HCT116 (cell line): ENCODE results near the gene SEL1L3. TPM values are rescaled to one million over a fixed set of nuclear protein-coding genes. Genes with fewer than 3 reads are reported as not detected.

ENCODE experiments used
- ATAC-seq: fragments of 200-7000 bp; cut with Tn5 transposase; 2 replicates; pipeline ENCODE4 v1.9.1; 2020; ENCODE audit warnings: mild to moderate bottlenecking, moderate library complexity
- BruUV-seq: library from RNA; stranded (reverse); fragments of 400-500 nt; replicated peaks from 2 replicates; lab custom pipeline; 2021; lab: Mats Ljungman, UMichigan
- CTCF ChIA-PET: fragments of 300-600 bp; sonication (Branson Sonifier 250); formaldehyde crosslinking; loops from one replicate; lab custom pipeline; 2021; ENCODE audit warnings: antibody characterized with exemption; lab: Charles Lee
- POLR2A ChIA-PET: fragments of 300-600, 350-600 bp; sonication (Branson Sonifier 250); formaldehyde crosslinking; loops from one replicate; lab custom pipeline; 2021; ENCODE audit warnings: antibody characterized with exemption; lab: Charles Lee
- RAD21 ChIA-PET, 2 experiments: fragments of 300-600 bp; sonication (Branson Sonifier 250); formaldehyde crosslinking; loops; one replicate each; lab custom pipeline; 2023; ENCODE audit warnings: low total read pairs in 2 of 2; ENCODE audit not compliant: uncharacterized antibody in 2 of 2, unreplicated experiment in 2 of 2, low non-redundant PET in 1 of 2; lab: Charles Lee
- DNase-seq: peaks from one replicate; pipeline ENCODE4 v3.0.0-alpha.2; 2010; ENCODE audit warnings: low read depth, low spot score
- H2AFZ ChIP-seq: fragments of 200-600 bp; shearing (Covaris generic), sonication (generic); 2 replicates; pipeline ENCODE4 v1.6.1; 2017; ENCODE audit warnings: low read depth, mixed run types, mixed read lengths, antibody characterized with exemption, low read length; ENCODE audit not compliant: poor library complexity, severe bottlenecking
- H3K27ac ChIP-seq: 2 replicates; pipeline ENCODE4 v1.5.1; 2012; ENCODE audit warnings: low read depth, low read length
- H3K27me3 ChIP-seq: fragments of 200-600 bp; sonication (generic); 2 replicates; pipeline ENCODE4 v1.6.1; 2016; ENCODE audit warnings: mixed run types, low read length, mixed read lengths; ENCODE audit not compliant: insufficient read depth
- H3K36me3 ChIP-seq, 2 experiments: fragments of 200-500 bp in 1 of 2; fragments of 200-600 bp in 1 of 2; sonication (Bioruptor generic) in 1 of 2; sonication (generic) in 1 of 2; 2 replicates each; pipeline versions ENCODE4 v1.5.1 to v1.6.1; 2014 to 2016; ENCODE audit warnings: low read length in 2 of 2, inconsistent platforms in 1 of 2, mixed read lengths in 1 of 2, mixed run types in 1 of 2; ENCODE audit not compliant: insufficient read depth in 2 of 2, control insufficient read depth in 1 of 2
- H3K4me1 ChIP-seq, 2 experiments: fragments of 200-600 bp in 1 of 2; sonication (generic) in 1 of 2; 2 replicates each; pipeline versions ENCODE4 v1.5.1 to v1.6.1; 2012 to 2017; ENCODE audit warnings: low read length in 2 of 2, inconsistent platforms in 1 of 2, mild to moderate bottlenecking in 1 of 2, mixed read lengths in 1 of 2, mixed run types in 1 of 2, moderate library complexity in 1 of 2; ENCODE audit not compliant: insufficient read depth in 2 of 2, control insufficient read depth in 1 of 2
- H3K4me2 ChIP-seq: fragments of 200-600 bp; sonication (generic); 2 replicates; pipeline ENCODE4 v1.6.1; 2017; ENCODE audit warnings: mixed run types, low read length, mixed read lengths
- H3K4me3 ChIP-seq, 2 experiments: fragments of 200-600 bp in 1 of 2; sonication (generic) in 1 of 2; replicated peaks in 1 of 2; 2 replicates each; pipeline ENCODE4 v1.5.1; 2011 to 2016; ENCODE audit warnings: low read length in 2 of 2, control low read depth in 1 of 2, low read depth in 1 of 2, mild to moderate bottlenecking in 1 of 2, mixed read lengths in 1 of 2, mixed run types in 1 of 2
- H3K79me2 ChIP-seq: fragments of 200-600 bp; sonication (generic); 2 replicates; pipeline ENCODE4 v1.6.1; 2017; ENCODE audit warnings: mild to moderate bottlenecking, mixed run types, low read length, moderate library complexity, mixed read lengths; ENCODE audit not compliant: insufficient read depth
- H3K9ac ChIP-seq: fragments of 200-600 bp; sonication (generic); 2 replicates; pipeline ENCODE4 v1.6.1; 2016; ENCODE audit warnings: low read length, mixed read lengths
- H3K9me2 ChIP-seq: fragments of 200-600 bp; sonication (generic), shearing (Covaris generic); 2 replicates; pipeline ENCODE4 v1.6.1; 2017; ENCODE audit warnings: mixed run types, mild to moderate bottlenecking, moderate library complexity; ENCODE audit not compliant: insufficient read depth
- H3K9me3 ChIP-seq, 2 experiments: fragments of 200-500 bp in 1 of 2; fragments of 200-600 bp in 1 of 2; sonication (Bioruptor generic) in 1 of 2; sonication (generic) in 1 of 2; 2 replicates each; pipeline ENCODE4 v1.6.1; 2014 to 2017; ENCODE audit warnings: low read length in 2 of 2, mixed read lengths in 2 of 2, inconsistent platforms in 1 of 2, low read depth in 1 of 2, mild to moderate bottlenecking in 1 of 2, mixed run types in 1 of 2, moderate library complexity in 1 of 2; ENCODE audit not compliant: control insufficient read depth in 1 of 2, insufficient read depth in 1 of 2
- H4K20me1 ChIP-seq: fragments of 200-600 bp; sonication (generic), shearing (Covaris generic); 2 replicates; pipeline ENCODE4 v1.6.1; 2017; ENCODE audit warnings: mixed run types, mild to moderate bottlenecking, moderate library complexity; ENCODE audit not compliant: insufficient read depth
- CBX3 ChIP-seq: IDR thresholded peaks from 2 replicates; pipeline ENCODE4 v1.6.1; 2012; ENCODE audit warnings: low read depth
- CEBPB ChIP-seq: IDR thresholded peaks from 2 replicates; pipeline ENCODE4 v1.6.1; 2012; ENCODE audit warnings: low read depth
- EGR1 ChIP-seq: IDR thresholded peaks from 2 replicates; pipeline ENCODE4 v1.6.1; 2012; ENCODE audit warnings: low read depth
- ELF1 ChIP-seq: IDR thresholded peaks from 2 replicates; pipeline ENCODE4 v1.6.1; 2012; ENCODE audit warnings: low read depth, borderline replicate concordance
- EZH2 ChIP-seq: fragments of 200-600 bp; sonication (generic); IDR thresholded peaks from 2 replicates; pipeline ENCODE4 v1.6.1; 2017; ENCODE audit warnings: antibody characterized with exemption, mixed run types
- EZH2phosphoT487 ChIP-seq: fragments of 200-600 bp; IDR thresholded peaks from 2 replicates; pipeline ENCODE4 v1.6.1; 2018; ENCODE audit warnings: antibody characterized with exemption, borderline replicate concordance
- JUND ChIP-seq: IDR thresholded peaks from 2 replicates; pipeline ENCODE4 v1.6.1; 2012
- POLR2A ChIP-seq: IDR thresholded peaks from 2 replicates; pipeline ENCODE4 v1.7.0; 2011; ENCODE audit warnings: borderline replicate concordance; ENCODE audit not compliant: insufficient read depth, insufficient read length; ENCODE audit errors: extremely low read depth
- POLR2AphosphoS5 ChIP-seq: IDR thresholded peaks from 2 replicates; pipeline ENCODE4 v1.6.1; 2011; ENCODE audit warnings: mild to moderate bottlenecking, low read depth, low read length, moderate library complexity
- RAD21 ChIP-seq: IDR thresholded peaks from 2 replicates; pipeline ENCODE4 v1.6.1; 2012; ENCODE audit warnings: low read depth, mild to moderate bottlenecking
- SIN3A ChIP-seq: IDR thresholded peaks from 2 replicates; pipeline ENCODE4 v1.6.1; 2012; ENCODE audit warnings: low read depth
- SP1 ChIP-seq: IDR thresholded peaks from 2 replicates; pipeline ENCODE4 v1.6.1; 2012; ENCODE audit warnings: low read depth
- SRF ChIP-seq: IDR thresholded peaks from 2 replicates; pipeline ENCODE4 v1.6.1; 2012; ENCODE audit warnings: low read depth
- TCF7L2 ChIP-seq: IDR thresholded peaks from 2 replicates; pipeline ENCODE4 v1.7.0; 2011; ENCODE audit warnings: borderline replicate concordance, inconsistent platforms; ENCODE audit not compliant: insufficient read depth, insufficient read length; ENCODE audit errors: extremely low read depth
- YY1 ChIP-seq: IDR thresholded peaks from 2 replicates; pipeline ENCODE4 v1.6.1; 2011; ENCODE audit warnings: low read length, low read depth, moderate library complexity, mild to moderate bottlenecking; ENCODE audit not compliant: insufficient replicate concordance; ENCODE audit errors: extremely low read depth
- ZFX ChIP-seq: fragments of 450-650 bp; IDR thresholded peaks from 2 replicates; pipeline ENCODE4 v1.6.1; 2017
- intact Hi-C: fragments of 100-400 bp; cut with micrococcal nuclease; formaldehyde crosslinking; loops from 2 replicates; pipeline ENCODE4 v1.10.0; 2022
- total RNA-seq: library from RNA; stranded (reverse); gene quantifications from one replicate; pipeline ENCODE4 v1.2.1, GENCODE V29; 2021; ENCODE audit not compliant: unreplicated experiment
- TF ChIP-seq, protein P1 (sequence below): IDR thresholded peaks from 2 replicates; pipeline ENCODE4 v1.6.1; 2012; ENCODE audit warnings: low read depth
- TF ChIP-seq, protein P2 (sequence below): IDR thresholded peaks from 2 replicates; pipeline ENCODE4 v1.6.1; 2011; ENCODE audit warnings: mild to moderate bottlenecking, low read length, moderate library complexity; ENCODE audit not compliant: insufficient replicate concordance; ENCODE audit errors: extremely low read depth
- TF ChIP-seq, protein P3 (sequence below): IDR thresholded peaks from 2 replicates; pipeline ENCODE4 v1.6.1; 2012
- TF ChIP-seq, protein P4 (sequence below), 3 experiments: fragments of 200-600 bp in 1 of 3; sonication (generic) in 1 of 3; IDR thresholded peaks in 2 of 3; conservative IDR thresholded peaks in 1 of 3; 2 replicates each; pipeline ENCODE4 v1.5.1; 2012 to 2017; ENCODE audit warnings: low read depth in 2 of 3, low read length in 2 of 3, antibody characterized with exemption in 1 of 3, borderline replicate concordance in 1 of 3, control low read depth in 1 of 3, mild to moderate bottlenecking in 1 of 3, mixed read lengths in 1 of 3, mixed run types in 1 of 3, moderate library complexity in 1 of 3; ENCODE audit not compliant: insufficient read depth in 1 of 3

Gene SEL1L3
- total RNA-seq, 1 experiment from 2014 or later: 45.0 TPM

DNA sequence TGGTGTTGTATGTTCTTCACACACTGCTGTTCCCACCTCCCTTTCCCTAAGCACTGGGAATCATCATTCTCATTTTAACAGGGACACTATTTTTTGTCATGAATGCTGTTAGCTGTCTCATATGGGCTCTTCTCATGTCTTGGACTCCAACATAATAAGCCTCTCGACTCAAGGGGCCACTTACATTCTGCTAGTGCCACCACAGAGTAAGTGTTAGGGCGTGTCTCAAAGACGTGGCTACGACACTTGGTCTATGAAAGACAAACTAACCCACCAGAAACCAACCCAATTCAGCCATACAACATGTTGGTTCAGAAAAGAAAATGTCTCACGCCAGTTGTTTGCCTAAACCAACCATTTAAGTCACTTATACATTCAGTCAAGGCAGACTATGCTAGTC, 32.2 kb downstream of the SEL1L3 start (continued):
- TF ChIP-seq TCF7L2 (no peak), SRF (no peak), CEBPB (no peak)
- TF ChIP-seq, all 23 proteins: peak for 0

DNA sequence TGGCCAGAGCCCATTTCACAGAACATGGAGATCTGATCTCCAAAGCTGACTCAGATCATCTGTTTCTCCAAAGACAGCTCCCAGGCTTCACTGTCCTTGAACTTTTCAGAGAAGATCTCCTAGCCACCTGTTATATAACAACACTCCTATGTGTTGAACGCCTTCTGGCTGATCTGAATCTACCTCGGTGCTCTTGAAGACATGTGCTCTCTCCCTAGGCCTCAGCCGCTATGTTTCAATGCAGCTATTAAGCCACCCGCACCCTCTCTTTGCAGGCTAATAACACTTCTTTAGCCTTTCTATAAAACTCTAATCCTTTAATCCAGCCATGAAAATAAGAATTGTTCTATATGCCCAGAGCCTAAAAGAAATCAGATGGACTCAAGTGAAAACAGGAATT, 34.9 kb downstream of the SEL1L3 start:
- Histone ChIP-seq H3K79me2 (no peaks in the 10 kb centered on the region), H3K9me3 (no peaks in the 10 kb centered on the region)
- no peak for DNase-seq
- TF ChIP-seq, protein P1, sequence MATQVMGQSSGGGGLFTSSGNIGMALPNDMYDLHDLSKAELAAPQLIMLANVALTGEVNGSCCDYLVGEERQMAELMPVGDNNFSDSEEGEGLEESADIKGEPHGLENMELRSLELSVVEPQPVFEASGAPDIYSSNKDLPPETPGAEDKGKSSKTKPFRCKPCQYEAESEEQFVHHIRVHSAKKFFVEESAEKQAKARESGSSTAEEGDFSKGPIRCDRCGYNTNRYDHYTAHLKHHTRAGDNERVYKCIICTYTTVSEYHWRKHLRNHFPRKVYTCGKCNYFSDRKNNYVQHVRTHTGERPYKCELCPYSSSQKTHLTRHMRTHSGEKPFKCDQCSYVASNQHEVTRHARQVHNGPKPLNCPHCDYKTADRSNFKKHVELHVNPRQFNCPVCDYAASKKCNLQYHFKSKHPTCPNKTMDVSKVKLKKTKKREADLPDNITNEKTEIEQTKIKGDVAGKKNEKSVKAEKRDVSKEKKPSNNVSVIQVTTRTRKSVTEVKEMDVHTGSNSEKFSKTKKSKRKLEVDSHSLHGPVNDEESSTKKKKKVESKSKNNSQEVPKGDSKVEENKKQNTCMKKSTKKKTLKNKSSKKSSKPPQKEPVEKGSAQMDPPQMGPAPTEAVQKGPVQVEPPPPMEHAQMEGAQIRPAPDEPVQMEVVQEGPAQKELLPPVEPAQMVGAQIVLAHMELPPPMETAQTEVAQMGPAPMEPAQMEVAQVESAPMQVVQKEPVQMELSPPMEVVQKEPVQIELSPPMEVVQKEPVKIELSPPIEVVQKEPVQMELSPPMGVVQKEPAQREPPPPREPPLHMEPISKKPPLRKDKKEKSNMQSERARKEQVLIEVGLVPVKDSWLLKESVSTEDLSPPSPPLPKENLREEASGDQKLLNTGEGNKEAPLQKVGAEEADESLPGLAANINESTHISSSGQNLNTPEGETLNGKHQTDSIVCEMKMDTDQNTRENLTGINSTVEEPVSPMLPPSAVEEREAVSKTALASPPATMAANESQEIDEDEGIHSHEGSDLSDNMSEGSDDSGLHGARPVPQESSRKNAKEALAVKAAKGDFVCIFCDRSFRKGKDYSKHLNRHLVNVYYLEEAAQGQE: no peak
- TF ChIP-seq POLR2A (no peak), RAD21 (no peak), EZH2phosphoT487 (no peak), SP1 (no peak), JUND (no peak), EGR1 (no peak), SIN3A (no peak), CBX3 (no peak), POLR2AphosphoS5 (no peak), ELF1 (no peak), YY1 (no peak), SRF (no peak), EZH2 (no peak), ZFX (no peak)
- TF ChIP-seq, protein P2, sequence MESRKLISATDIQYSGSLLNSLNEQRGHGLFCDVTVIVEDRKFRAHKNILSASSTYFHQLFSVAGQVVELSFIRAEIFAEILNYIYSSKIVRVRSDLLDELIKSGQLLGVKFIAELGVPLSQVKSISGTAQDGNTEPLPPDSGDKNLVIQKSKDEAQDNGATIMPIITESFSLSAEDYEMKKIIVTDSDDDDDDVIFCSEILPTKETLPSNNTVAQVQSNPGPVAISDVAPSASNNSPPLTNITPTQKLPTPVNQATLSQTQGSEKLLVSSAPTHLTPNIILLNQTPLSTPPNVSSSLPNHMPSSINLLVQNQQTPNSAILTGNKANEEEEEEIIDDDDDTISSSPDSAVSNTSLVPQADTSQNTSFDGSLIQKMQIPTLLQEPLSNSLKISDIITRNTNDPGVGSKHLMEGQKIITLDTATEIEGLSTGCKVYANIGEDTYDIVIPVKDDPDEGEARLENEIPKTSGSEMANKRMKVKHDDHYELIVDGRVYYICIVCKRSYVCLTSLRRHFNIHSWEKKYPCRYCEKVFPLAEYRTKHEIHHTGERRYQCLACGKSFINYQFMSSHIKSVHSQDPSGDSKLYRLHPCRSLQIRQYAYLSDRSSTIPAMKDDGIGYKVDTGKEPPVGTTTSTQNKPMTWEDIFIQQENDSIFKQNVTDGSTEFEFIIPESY: no peak
- TF ChIP-seq, protein P3, sequence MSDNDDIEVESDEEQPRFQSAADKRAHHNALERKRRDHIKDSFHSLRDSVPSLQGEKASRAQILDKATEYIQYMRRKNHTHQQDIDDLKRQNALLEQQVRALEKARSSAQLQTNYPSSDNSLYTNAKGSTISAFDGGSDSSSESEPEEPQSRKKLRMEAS: no peak
- TF ChIP-seq, protein P4, sequence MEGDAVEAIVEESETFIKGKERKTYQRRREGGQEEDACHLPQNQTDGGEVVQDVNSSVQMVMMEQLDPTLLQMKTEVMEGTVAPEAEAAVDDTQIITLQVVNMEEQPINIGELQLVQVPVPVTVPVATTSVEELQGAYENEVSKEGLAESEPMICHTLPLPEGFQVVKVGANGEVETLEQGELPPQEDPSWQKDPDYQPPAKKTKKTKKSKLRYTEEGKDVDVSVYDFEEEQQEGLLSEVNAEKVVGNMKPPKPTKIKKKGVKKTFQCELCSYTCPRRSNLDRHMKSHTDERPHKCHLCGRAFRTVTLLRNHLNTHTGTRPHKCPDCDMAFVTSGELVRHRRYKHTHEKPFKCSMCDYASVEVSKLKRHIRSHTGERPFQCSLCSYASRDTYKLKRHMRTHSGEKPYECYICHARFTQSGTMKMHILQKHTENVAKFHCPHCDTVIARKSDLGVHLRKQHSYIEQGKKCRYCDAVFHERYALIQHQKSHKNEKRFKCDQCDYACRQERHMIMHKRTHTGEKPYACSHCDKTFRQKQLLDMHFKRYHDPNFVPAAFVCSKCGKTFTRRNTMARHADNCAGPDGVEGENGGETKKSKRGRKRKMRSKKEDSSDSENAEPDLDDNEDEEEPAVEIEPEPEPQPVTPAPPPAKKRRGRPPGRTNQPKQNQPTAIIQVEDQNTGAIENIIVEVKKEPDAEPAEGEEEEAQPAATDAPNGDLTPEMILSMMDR (IDR thresholded peaks at IDR 0.05 in 2 of 3, conservative IDR thresholded peaks at IDR 0.05 in 1 of 3; ENCODE audit: borderline replicate concordance in 1 of 3, insufficient read depth in 1 of 3, low read depth in 2 of 3, low read length in 2 of 3): no peak
- TF ChIP-seq, all 23 proteins: peak for 0
- H3K36me3 ChIP-seq: no peaks in the 10 kb centered on the region; a peak in 2 of 4 replicates
- H2AFZ ChIP-seq: no peak overlapping the region
- no TSS peak for BruUV-seq
- POLR2A ChIA-PET: no interaction called here
- H3K27ac ChIP-seq: no peak overlapping the region
- H3K4me3 ChIP-seq: no peak overlapping the region
- no peaks in the 10 kb centered on the region for H3K9me2 ChIP-seq
- no peak for ATAC-seq
- RAD21 ChIA-PET: no interaction called here
- H4K20me1 ChIP-seq: no peaks in the 10 kb centered on the region; the same call in 1 of the 2 replicates
- H3K4me2 ChIP-seq: no peak overlapping the region
- H3K4me1 ChIP-seq: no peaks in the 10 kb centered on the region
- H3K27me3 ChIP-seq: no peaks in the 10 kb centered on the region
- intact Hi-C loops: no loop called here
- CTCF ChIA-PET: no interaction called here
- no peak overlapping the region for H3K9ac ChIP-seq
